ENCODE measurements around the gene COL5A1.

GRCh38 chr9:134710901-134711300 is 69.3 kb downstream of the COL5A1 start:
- TF ChIP-seq, protein P1, sequence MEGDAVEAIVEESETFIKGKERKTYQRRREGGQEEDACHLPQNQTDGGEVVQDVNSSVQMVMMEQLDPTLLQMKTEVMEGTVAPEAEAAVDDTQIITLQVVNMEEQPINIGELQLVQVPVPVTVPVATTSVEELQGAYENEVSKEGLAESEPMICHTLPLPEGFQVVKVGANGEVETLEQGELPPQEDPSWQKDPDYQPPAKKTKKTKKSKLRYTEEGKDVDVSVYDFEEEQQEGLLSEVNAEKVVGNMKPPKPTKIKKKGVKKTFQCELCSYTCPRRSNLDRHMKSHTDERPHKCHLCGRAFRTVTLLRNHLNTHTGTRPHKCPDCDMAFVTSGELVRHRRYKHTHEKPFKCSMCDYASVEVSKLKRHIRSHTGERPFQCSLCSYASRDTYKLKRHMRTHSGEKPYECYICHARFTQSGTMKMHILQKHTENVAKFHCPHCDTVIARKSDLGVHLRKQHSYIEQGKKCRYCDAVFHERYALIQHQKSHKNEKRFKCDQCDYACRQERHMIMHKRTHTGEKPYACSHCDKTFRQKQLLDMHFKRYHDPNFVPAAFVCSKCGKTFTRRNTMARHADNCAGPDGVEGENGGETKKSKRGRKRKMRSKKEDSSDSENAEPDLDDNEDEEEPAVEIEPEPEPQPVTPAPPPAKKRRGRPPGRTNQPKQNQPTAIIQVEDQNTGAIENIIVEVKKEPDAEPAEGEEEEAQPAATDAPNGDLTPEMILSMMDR (optimal IDR thresholded peaks at IDR 0.05 in 1 of 3, IDR thresholded peaks at IDR 0.05 in 1 of 3, conservative IDR thresholded peaks at IDR 0.05 in 1 of 3; ENCODE audit: extremely low read depth in 1 of 3, insufficient read depth in 2 of 3, low read length in 3 of 3): no peak
- no peak for TF ChIP-seq EZH2 (IDR thresholded peaks at IDR 0.05; ENCODE audit: low read length)
